GM23338 (cell line): Measurements from ENCODE around the gene IFTAP. TPM values are rescaled to one million over a fixed set of nuclear protein-coding genes. Genes with fewer than 3 reads are reported as not detected.

Experiments used
- ATAC-seq: fragments of 200-7000 bp; cut with Tn5 transposase; 3 replicates; pipeline ENCODE4 v1.9.1; 2020
- DNase-seq: peaks from one replicate; pipeline ENCODE4 v3.0.0-alpha.2; 2015; ENCODE audit warnings: low spot score
- H2AFZ ChIP-seq: fragments of 200-600 bp; sonication (generic); 2 replicates; pipeline ENCODE4 v1.8.0; 2016; ENCODE audit warnings: antibody characterized with exemption, mild to moderate bottlenecking, moderate library complexity
- H3F3A ChIP-seq: fragments of 200-600 bp; sonication (generic); replicated peaks from 2 replicates; pipeline ENCODE4 v1.8.0; 2017; ENCODE audit warnings: antibody characterized with exemption, mixed run types, low read depth
- H3K27ac ChIP-seq: fragments of 200-600 bp; sonication (generic); 2 replicates; pipeline ENCODE4 v1.6.1; 2016; ENCODE audit warnings: low read depth
- H3K27me3 ChIP-seq: fragments of 200-600 bp; sonication (generic); 2 replicates; pipeline ENCODE4 v1.8.0; 2016; ENCODE audit warnings: mild to moderate bottlenecking, mixed run types, moderate library complexity; ENCODE audit not compliant: insufficient read depth
- H3K36me3 ChIP-seq: fragments of 200-600 bp; sonication (generic); 2 replicates; pipeline ENCODE4 v1.8.0; 2016; ENCODE audit warnings: mild to moderate bottlenecking; ENCODE audit not compliant: insufficient read depth
- H3K4me1 ChIP-seq: fragments of 200-600 bp; sonication (generic); 2 replicates; pipeline ENCODE4 v1.8.0; 2016; ENCODE audit warnings: mild to moderate bottlenecking, moderate library complexity; ENCODE audit not compliant: insufficient read depth
- H3K4me2 ChIP-seq: fragments of 200-600 bp; sonication (generic); 2 replicates; pipeline ENCODE4 v1.7.1; 2017; ENCODE audit warnings: mixed run types
- H3K4me3 ChIP-seq: fragments of 200-600 bp; sonication (generic); 2 replicates; pipeline ENCODE4 v1.6.1; 2016; ENCODE audit warnings: mixed run types
- H3K79me2 ChIP-seq: fragments of 200-600 bp; sonication (generic); replicated peaks from 2 replicates; pipeline ENCODE4 v1.8.0; 2017; ENCODE audit warnings: mild to moderate bottlenecking; ENCODE audit not compliant: insufficient read depth
- H3K9me2 ChIP-seq: fragments of 200-600 bp; sonication (generic); 2 replicates; pipeline ENCODE4 v1.8.0; 2017; ENCODE audit not compliant: insufficient read depth
- H4K20me1 ChIP-seq: fragments of 200-600 bp; sonication (generic); replicated peaks from 2 replicates; pipeline ENCODE4 v1.8.0; 2017; ENCODE audit warnings: mild to moderate bottlenecking; ENCODE audit not compliant: insufficient read depth
- H3K27ac Mint-ChIP-seq: 2 replicates; pipeline ENCODE4 v1.8.0; 2020; ENCODE audit warnings: inconsistent platforms, mild to moderate bottlenecking, moderate library complexity, mixed read lengths
- H3K27me3 Mint-ChIP-seq: 3 replicates; pipeline ENCODE4 v1.8.0; 2022; ENCODE audit warnings: low read depth, mild to moderate bottlenecking, moderate library complexity, mixed read lengths, inconsistent platforms; ENCODE audit not compliant: insufficient read depth, poor library complexity
- H3K36me3 Mint-ChIP-seq: 3 replicates; pipeline ENCODE4 v1.8.0; 2021; ENCODE audit warnings: low read depth, mild to moderate bottlenecking, inconsistent platforms, moderate library complexity, mixed read lengths
- H3K4me1 Mint-ChIP-seq: 3 replicates; pipeline ENCODE4 v1.8.0; 2020; ENCODE audit warnings: mild to moderate bottlenecking, inconsistent platforms, mixed read lengths
- H3K4me3 Mint-ChIP-seq: 3 replicates; pipeline ENCODE4 v1.8.0; 2021; ENCODE audit warnings: moderate library complexity, mild to moderate bottlenecking, inconsistent platforms, mixed read lengths
- H3K9me3 Mint-ChIP-seq: 3 replicates; pipeline ENCODE4 v1.8.0; 2020; ENCODE audit warnings: moderate library complexity, mild to moderate bottlenecking, inconsistent platforms, mixed read lengths
- CTCF ChIP-seq, 2 experiments: fragments of 200-600 bp in 1 of 2; sonication (generic) in 1 of 2; conservative IDR thresholded peaks; 2 replicates each; pipeline versions ENCODE4 v1.5.1 to v1.6.1; 2016 to 2017; ENCODE audit warnings: antibody characterized with exemption in 2 of 2, low read depth in 2 of 2, mild to moderate bottlenecking in 2 of 2, moderate library complexity in 1 of 2
- EZH2 ChIP-seq: fragments of 200-600 bp; sonication (generic); IDR thresholded peaks from one replicate; pipeline ENCODE4 v1.8.0; 2017; ENCODE audit warnings: antibody characterized with exemption, mild to moderate bottlenecking, low read depth; ENCODE audit not compliant: unreplicated experiment
- NANOG ChIP-seq: IDR thresholded peaks from 2 replicates; pipeline ENCODE4 v1.6.1; 2016; ENCODE audit warnings: antibody characterized with exemption, borderline replicate concordance
- POLR2AphosphoS5 ChIP-seq: IDR thresholded peaks from 2 replicates; pipeline ENCODE4 v1.6.1; 2016; ENCODE audit warnings: antibody characterized with exemption, low read depth
- REST ChIP-seq: IDR thresholded peaks from one replicate; pipeline ENCODE4 v1.6.1; 2018; ENCODE audit warnings: antibody characterized with exemption; ENCODE audit not compliant: unreplicated experiment
- STAT1 ChIP-seq: IDR thresholded peaks from one replicate; pipeline ENCODE4 v1.6.1; 2016; ENCODE audit warnings: antibody characterized with exemption; ENCODE audit not compliant: unreplicated experiment
- ZNF114 ChIP-seq: fragments of 250-450 bp; sonication (Bioruptor Pico); IDR thresholded peaks from 2 replicates; pipeline ENCODE4 v1.5.0; 2020; ENCODE audit warnings: mild to moderate bottlenecking, moderate library complexity
- ZNF331 ChIP-seq: fragments of 250-450 bp; sonication (Bioruptor Pico); IDR thresholded peaks from 2 replicates; pipeline ENCODE4 v1.5.0; 2020; ENCODE audit warnings: low read depth, mild to moderate bottlenecking, moderate library complexity
- polyA plus RNA-seq: library from polyadenylated mRNA; unstranded; fragments of >200 nt; fragmentation: Nextera tagmentation; extraction: Ambion mirVana; gene quantifications from 2 replicates; pipeline ENCODE4 v1.2.1, GENCODE V29; 2016
- total RNA-seq: library from RNA; depleted of rRNA; stranded (reverse); fragments of >200 nt; shearing (Covaris generic); gene quantifications from 2 replicates; pipeline ENCODE4 v1.2.3, GENCODE V29; 2014

The IFTAP gene
- total and polyA plus RNA-seq, 2 experiments from 2014 or later: 17.1 to 39.1 TPM

- H3K27me3 Mint-ChIP-seq: no peaks in the 10 kb centered on the region
- H3K9me3 Mint-ChIP-seq: no peaks in the 10 kb centered on the region; the same call in 2 of the 3 replicates
- Histone ChIP-seq H3K36me3 (no peaks in the 10 kb centered on the region), H2AFZ (no peak overlapping the region), H3K4me2 (no peak overlapping the region), H4K20me1 (no peaks in the 10 kb centered on the region; the same call in 1 of the 2 replicates), H3K9me2 (peaks cover 8% of the 10 kb centered on the region; the same call in 1 of the 2 replicates), H3K27ac (no peak overlapping the region), H3K27me3 (no peaks in the 10 kb centered on the region), H3K4me1 (peaks cover 5% of the 10 kb centered on the region; the same call in 1 of the 2 replicates), H3F3A (no peaks in the 10 kb centered on the region), H3K4me3 (no peak overlapping the region), H3K79me2 (no peaks in the 10 kb centered on the region)
- no peak for TF ChIP-seq CTCF (conservative IDR thresholded peaks at IDR 0.05; ENCODE audit: low read depth in 2 of 2)
- TF ChIP-seq ZNF331 (CRISPR knock-in tag): no peak
- TF ChIP-seq POLR2AphosphoS5: no peak
- TF ChIP-seq REST: no peak
- no peak overlapping the region for H3K4me3 Mint-ChIP-seq
- ATAC-seq: no peak
- no peak for DNase-seq
- H3K27ac Mint-ChIP-seq: no peak overlapping the region
- H3K4me1 Mint-ChIP-seq: peaks cover 2% of the 10 kb centered on the region; the same call in 2 of the 3 replicates
- no peaks in the 10 kb centered on the region for H3K36me3 Mint-ChIP-seq
Measured at GRCh38 chr11:36596880-36597279, 2.6 kb downstream of the IFTAP start.

GRCh38 chr11:36598051-36598450 lies 3.7 kb downstream of the IFTAP start, which contains the start of gene RAG2:
Gene RAG2 (minus strand): TSS chr11:36598236. CDS start chr11:36594168, 4,068 bp downstream.
- Mint-ChIP-seq H3K27ac (no peak within 1 kb of the TSS), H3K4me3 (no peak within 1 kb of the TSS), H3K27me3 (no peaks in the 10 kb centered on the region), H3K9me3 (no peaks in the 10 kb centered on the region; the same call in 2 of the 3 replicates), H3K36me3 (no peaks in the 10 kb centered on the region), H3K4me1 (peaks cover 2% of the 10 kb centered on the region; the same call in 2 of the 3 replicates)
- H3K4me1 ChIP-seq: peaks cover 5% of the 10 kb centered on the region; the same call in 1 of the 2 replicates
- TF ChIP-seq POLR2AphosphoS5 (no peak), STAT1 (no peak), EZH2 (no peak), NANOG (no peak), ZNF114 (CRISPR knock-in tag) (no peak), CTCF (conservative IDR thresholded peaks at IDR 0.05; ENCODE audit: low read depth in 2 of 2) (no peak)
- no peak within 1 kb of the TSS for H3K4me2 ChIP-seq
- no peaks in the 10 kb centered on the region for H3K27me3 ChIP-seq
- no peaks in the 10 kb centered on the region for H3K36me3 ChIP-seq
- ATAC-seq (no peak), DNase-seq (no peak)
- no peak within 1 kb of the TSS for H2AFZ ChIP-seq
- H4K20me1 ChIP-seq: no peaks in the 10 kb centered on the region; the same call in 1 of the 2 replicates
- H3K27ac ChIP-seq: no peak within 1 kb of the TSS
- H3F3A ChIP-seq: no peaks in the 10 kb centered on the region
- H3K4me3 ChIP-seq: no peak within 1 kb of the TSS
- no peaks in the 10 kb centered on the region for H3K79me2 ChIP-seq
- H3K9me2 ChIP-seq: peaks cover 8% of the 10 kb centered on the region; the same call in 1 of the 2 replicates
